HG02884 (cell line): ENCODE results near the gene KLHL9.
A peak's percentile ranks its signal among the peaks of the same experiment; 100 is the strongest.
"Not testable (repeated sequence)": the region's sequence is repeated elsewhere in the genome, so short reads cannot be mapped to it uniquely, and the experiment has no call there.

Source experiments
- ATAC-seq: cut with Tn5 transposase; IDR thresholded peaks from one replicate; pipeline ENCODE4 v1.9.1; 2021; ENCODE audit warnings: mild to moderate bottlenecking, moderate library complexity; ENCODE audit not compliant: unreplicated experiment

Gene KLHL9, protein sequence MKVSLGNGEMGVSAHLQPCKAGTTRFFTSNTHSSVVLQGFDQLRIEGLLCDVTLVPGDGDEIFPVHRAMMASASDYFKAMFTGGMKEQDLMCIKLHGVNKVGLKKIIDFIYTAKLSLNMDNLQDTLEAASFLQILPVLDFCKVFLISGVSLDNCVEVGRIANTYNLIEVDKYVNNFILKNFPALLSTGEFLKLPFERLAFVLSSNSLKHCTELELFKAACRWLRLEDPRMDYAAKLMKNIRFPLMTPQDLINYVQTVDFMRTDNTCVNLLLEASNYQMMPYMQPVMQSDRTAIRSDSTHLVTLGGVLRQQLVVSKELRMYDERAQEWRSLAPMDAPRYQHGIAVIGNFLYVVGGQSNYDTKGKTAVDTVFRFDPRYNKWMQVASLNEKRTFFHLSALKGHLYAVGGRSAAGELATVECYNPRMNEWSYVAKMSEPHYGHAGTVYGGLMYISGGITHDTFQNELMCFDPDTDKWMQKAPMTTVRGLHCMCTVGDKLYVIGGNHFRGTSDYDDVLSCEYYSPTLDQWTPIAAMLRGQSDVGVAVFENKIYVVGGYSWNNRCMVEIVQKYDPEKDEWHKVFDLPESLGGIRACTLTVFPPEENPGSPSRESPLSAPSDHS

DNA sequence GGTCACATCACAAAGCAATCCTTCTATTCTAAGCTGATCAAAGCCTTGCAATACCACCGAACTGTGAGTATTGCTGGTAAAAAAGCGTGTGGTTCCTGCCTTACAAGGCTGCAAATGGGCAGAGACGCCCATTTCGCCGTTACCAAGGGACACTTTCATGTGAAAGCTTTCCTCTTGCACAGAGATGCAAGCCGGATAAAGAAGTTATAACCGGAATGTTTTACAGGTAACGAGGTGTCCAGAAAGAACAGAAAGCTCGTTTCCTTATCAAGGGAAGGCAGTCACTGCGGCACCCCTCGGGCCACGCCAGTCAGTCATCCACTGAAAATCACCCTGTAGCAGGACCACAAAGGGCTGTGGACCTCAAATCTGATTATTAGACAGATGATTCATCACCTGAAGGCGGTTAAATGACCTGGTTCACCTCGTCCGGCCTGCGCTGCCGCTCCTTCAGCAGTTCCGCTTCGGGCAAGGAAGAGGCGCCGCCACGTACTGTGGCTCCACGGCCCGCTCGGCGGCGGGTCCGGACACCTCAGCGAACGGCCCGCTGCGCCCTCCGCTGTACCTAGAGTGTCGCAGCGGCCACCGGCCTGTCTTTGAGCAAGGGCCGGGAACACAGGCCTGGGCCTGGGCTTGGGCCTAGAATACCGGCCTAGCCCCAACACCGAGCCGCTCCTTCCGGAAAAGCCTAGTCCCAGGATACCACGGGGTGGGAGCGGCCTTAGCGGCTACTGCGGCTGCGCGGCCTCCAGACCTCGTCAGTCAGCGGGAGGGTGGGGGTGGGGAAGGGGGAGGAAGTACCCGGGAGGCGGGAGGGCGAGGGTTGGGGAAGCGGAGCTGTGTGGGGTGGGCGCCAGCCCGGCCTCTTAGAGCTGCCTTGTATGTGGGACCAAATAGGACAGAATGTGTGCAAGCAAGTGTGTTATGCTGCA is at the start of gene KLHL9:
TSS of gene KLHL9 (minus strand) at position 704 of the 932 bp plus-strand sequence. CDS start at position 159, 545 bp downstream.
- ATAC-seq: peak; percentile 85

DNA sequence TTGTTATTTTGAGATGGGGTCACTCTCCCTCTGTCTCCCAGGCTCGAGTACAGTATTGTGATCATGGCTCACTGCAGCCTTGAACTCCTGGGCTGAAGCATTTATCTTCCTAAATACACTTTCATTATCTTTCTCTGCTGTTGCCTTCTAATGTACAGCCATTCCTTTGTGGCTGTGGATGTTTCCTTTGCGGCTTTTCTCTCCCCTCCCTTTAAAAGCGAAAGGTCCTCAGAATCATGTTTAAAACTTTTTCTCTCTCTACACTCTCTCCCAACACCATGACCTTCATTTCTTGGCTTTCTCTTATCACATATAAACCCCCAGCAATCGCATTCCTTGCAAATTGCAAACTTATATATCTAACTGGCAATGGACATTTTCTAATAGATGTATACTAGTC is 48.4 kb upstream of the KLHL9 start:
- ATAC-seq: no peak

GRCh38 chr9:21381448-21382339 is 46.5 kb upstream of the KLHL9 start:
- ATAC-seq: peak; percentile 97

DNA sequence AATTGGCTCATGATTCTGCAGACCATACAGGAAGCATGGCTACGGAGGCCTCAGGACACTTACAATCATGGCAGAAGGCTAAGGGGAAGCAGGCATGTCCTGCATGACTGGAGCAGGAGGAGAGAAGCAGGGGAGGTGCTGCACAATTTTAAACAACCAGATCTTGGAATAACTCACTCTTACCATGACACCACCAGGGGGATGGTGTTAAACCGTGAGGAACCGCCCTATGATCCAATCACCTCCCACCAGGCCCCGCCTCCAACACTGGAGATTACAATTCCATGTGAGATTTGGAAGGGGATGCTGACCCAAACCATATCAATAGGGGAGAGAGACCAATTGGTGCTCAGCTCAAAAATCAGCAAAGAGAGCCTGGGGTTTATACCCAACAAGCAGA is 36.3 kb upstream of the KLHL9 start:
- ATAC-seq: not testable (repeated sequence)

GRCh38 chr9:21367957-21368356 is 32.8 kb upstream of the KLHL9 start, which contains the start of gene IFNA13:
IFNA13 (minus strand) TSS chr9:21368057; CDS start chr9:21368010, 47 bp downstream.
- ATAC-seq: no peak

- ATAC-seq: peak; percentile 96
These were observed 32.0 kb upstream of the KLHL9 start for GRCh38 chr9:21367169-21367568.

GRCh38 chr9:21362287-21362686 is 27.1 kb upstream of the KLHL9 start:
- no peak for ATAC-seq

DNA sequence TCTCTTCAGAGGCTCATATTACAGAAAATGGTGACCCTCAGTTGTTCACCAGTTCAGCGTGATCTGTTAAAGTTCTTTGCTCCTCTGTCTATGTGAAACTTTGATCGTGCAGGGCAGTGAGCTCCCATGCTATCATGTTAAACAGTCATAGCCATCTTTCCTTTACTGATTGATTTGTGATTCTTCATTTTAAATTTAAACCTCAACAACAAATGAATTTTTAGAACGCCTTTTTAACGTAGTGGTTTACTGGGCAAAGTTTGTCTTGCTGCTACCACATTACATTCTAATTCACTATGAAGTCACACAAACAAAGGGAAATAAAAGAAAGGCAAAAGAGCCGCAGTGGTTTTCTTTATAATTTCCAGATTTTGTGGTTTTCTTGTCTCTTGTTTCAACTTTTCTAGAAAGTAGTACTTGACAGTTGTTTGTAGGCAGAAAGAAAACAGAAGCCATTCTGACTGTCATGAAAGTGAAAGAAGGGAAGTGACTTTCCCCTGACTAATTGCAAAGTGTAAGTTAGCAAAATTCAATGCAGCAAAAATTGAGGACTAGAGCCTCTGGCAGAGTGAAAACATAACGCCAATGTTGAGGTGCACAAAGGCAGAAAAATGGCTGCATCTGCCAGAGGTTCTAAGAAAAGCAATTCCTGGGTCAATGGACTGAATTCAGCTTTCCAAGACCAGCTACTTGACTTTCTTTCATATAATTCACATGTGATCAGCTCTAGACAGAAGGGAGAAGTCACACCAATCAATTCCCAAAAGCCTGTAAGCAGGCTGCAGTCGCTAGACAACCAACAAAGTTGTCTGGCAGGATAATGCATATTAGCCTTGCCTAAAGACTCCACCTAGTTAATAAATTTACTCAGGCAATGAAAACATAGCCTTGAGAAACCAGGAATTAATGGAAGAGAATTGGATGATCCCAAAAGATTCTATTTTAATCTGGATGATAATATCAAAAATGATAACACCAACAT is 22.6 kb upstream of the KLHL9 start:
- peak; percentile 96 for ATAC-seq

DNA sequence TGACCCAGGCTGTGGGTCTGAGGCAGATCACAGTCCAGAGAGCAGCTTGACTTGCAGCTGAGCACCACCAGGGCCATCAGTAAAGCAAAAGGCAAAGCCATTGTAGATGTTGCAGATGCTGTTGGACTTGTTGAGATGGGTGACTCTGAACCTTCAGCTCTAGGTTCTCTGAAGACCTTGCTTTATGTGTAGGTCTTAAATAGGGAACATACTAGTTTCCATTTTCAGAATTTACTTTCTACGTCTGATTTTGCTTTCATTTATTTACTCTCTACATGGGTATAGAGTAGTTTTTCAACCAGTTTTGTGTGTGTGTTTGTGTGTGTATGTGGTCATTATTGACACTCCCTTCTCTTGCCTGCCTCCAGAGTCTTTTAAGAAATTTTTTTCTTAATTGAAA is 15.6 kb upstream of the KLHL9 start, which contains the start of gene IFNA6:
TSS of gene IFNA6 (minus strand) at position 101 of the 400 bp plus-strand sequence. CDS start at position 101, 0 bp downstream.
- ATAC-seq: no peak

DNA sequence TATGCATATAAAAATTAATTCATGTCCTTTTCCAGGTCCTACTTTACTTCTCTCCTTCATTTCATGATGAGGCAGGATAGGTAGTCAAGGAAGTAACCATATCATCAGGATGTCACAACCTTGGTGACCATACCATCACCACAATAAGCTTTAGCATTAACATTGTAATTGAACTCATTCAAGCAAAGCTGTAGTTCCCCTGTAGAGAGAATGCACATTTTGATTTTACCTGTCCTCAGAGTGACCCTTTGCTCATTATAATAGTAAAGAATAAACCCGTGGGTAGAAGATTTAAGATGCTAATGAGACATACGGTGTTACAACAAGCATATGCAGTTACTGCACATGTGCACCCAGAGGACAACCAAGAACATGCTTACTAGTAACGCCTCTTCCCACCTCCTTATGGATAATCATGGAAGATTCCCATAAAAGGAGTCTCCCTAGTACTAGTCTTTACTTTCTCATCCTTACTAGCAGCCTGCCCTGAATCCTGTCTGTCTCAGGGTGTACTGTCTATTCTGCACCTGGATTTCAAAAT is 13.3 kb upstream of the KLHL9 start:
- no peak for ATAC-seq

DNA sequence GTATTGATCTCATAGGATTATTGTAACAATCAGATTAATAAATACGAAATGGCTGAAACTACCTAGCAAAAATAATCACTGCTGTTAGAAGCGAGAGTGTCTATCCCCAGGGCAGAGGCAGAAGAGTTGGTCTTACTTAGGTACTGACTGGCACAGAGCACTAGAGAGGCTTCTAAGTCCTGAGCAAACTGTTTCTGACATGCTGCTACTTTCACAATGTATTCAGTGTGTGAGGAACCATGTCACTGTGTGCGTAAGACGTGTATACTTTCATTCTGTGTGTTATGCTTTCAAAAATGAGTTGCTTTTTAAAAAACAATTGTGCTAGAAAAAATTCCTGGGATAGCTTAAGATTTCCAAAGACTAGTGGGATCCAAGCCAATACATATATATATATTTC is 5.5 kb upstream of the KLHL9 start:
- ATAC-seq: no peak

- ATAC-seq: no peak
These were observed 1.3 kb upstream of the KLHL9 start for GRCh38 chr9:21336457-21336856.

DNA sequence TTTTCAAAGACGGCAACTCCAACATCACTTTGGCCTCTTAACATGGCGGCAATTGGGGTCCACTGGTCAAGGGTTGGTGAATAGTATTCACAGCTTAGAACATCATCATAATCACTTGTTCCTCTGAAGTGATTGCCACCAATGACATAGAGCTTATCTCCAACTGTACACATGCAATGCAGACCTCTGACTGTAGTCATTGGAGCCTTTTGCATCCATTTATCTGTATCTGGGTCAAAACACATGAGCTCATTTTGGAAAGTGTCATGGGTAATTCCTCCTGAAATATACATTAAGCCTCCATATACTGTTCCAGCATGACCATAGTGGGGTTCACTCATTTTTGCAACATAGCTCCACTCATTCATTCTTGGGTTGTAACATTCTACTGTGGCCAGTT is 2.0 kb downstream of the KLHL9 start:
- ATAC-seq: no peak

DNA sequence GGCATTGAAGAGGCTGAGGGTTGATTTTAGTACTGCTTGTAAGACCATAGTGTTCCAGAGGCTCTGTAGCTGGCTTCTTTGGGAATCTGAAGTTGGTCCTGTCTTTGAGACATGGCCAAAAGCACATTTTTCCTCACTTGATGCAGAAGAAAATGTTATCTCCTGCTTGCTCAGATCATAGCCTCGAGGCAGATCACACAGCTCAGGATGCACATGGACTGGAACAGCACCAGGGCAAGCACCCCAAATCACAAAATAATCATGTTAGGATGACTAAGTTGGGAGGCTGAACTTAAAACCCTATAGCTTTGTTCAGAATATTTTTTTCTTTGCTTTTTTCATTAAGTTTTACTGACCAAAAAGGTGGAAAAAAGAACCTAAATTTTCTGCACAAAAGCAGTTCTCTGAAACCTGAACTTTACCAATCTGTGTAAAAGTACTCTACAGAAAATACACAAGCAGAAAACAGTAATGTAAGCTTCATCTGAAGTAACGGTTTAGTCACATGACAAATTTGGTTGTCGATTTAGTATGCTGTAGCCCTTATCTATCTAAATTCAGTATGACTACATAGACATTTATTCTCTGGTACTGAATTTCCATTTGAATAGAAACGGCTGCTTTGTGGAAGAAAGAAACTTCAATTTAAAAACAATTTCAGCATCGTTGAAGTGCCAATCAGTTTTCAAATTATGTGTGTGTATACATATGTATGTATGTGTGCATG is 3.4 kb downstream of the KLHL9 start:
- ATAC-seq: no peak

- peak; percentile 78 for ATAC-seq
These were observed 8.6 kb downstream of the KLHL9 start for GRCh38 chr9:21326526-21327139.

DNA sequence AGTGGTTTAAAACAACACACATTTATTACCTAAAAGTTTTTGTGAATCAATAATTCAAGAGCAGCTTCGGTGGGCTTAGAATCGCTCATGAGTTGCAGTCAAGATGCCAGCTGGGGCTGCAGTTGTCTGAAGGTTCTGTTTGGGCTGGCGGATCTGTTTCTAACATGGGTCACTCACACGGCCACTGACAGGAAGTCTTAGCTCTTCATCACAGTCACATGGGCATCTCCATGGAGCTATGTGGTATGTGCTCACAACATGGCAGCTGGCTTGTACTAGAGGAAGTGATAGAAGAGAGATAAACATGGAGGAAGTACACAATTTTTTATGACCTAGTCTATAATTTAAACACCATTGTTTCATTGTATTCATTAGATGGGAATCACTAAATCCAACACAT is 11.2 kb downstream of the KLHL9 start:
- no peak for ATAC-seq

DNA sequence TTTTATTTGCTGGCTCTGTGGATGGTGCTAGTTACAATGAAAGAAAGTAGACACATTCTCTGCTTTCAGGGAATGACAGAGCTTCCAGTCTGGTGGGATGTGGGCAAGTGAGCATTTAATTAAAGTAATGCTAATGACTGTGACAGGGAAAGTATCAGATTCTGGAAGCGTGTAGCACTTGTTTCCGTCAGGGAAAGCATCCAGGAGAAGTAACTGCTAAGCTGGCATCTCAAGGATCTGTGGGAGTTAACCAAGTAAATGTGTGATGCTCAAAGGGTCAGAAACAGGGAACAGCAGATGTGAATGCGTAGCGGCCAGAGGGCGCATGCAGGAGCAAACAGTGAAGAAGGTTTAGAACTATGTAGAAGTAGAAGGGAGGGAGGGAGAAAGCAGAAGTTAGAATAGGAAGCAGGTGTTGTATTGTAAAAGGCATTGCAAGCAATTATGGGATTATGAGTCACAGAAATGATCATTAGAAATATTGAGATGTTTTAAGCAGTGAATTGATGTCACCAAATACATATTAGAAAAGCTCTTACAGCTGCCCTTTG is 12.2 kb downstream of the KLHL9 start:
- ATAC-seq: no peak
